Activated CD4-positive, alpha-beta T cell treated with anti-CD3 and anti-CD28 coated beads, Interleukin-2, Interleukin-4, amounts not matched to agents 100 ng/mL and 50 ng/mL, durations not matched to agents 16 hours and 8 hours (primary cell): ENCODE data around the gene ZC2HC1B.
"Not testable (repeated sequence)": the region's sequence is repeated elsewhere in the genome, so short reads cannot be mapped to it uniquely, and the experiment has no call there.

Experiments used
- DNase-seq: peaks from one replicate; pipeline ENCODE4 v3.0.0-alpha.2; 2020; ENCODE audit warnings: low spot score

ZC2HC1B gene

GRCh38 chr6:143864234-143864633, at the start of gene ZC2HC1B:
TSS of gene ZC2HC1B (plus strand) at chr6:143864474. CDS start at chr6:143864540, 66 bp downstream.
- DNase-seq: no peak

- DNase-seq: no peak
These were observed 46.7 kb upstream of the ZC2HC1B start for GRCh38 chr6:143817621-143818020.

- no peak for DNase-seq
These were observed 42.9 kb upstream of the ZC2HC1B start for GRCh38 chr6:143821359-143821758.

GRCh38 chr6:143822584-143823024, 41.7 kb upstream of the ZC2HC1B start:
- no peak for DNase-seq

- DNase-seq: no peak
These were observed 40.7 kb upstream of the ZC2HC1B start for GRCh38 chr6:143823548-143823947.

GRCh38 chr6:143828572-143828971, 35.7 kb upstream of the ZC2HC1B start:
- DNase-seq: no peak

- no peak for DNase-seq
These were observed 28.1 kb upstream of the ZC2HC1B start for GRCh38 chr6:143836150-143836549.

- no peak for DNase-seq
These were observed 25.9 kb upstream of the ZC2HC1B start for GRCh38 chr6:143838395-143838794.

- no peak for DNase-seq
These were observed 25.1 kb upstream of the ZC2HC1B start for GRCh38 chr6:143839196-143839595.

GRCh38 chr6:143840595-143841265, 23.5 kb upstream of the ZC2HC1B start:
- DNase-seq: no peak

GRCh38 chr6:143842461-143842901, 21.8 kb upstream of the ZC2HC1B start:
- no peak for DNase-seq

- peak; percentile 95 for DNase-seq
These were observed 21.2 kb upstream of the ZC2HC1B start, which contains the start of gene LTV1 for GRCh38 chr6:143842902-143843676. TSS of gene LTV1 (plus strand) at chr6:143843338. CDS start at chr6:143843478, 140 bp downstream.

- DNase-seq: no peak
These were observed 20.6 kb upstream of the ZC2HC1B start for GRCh38 chr6:143843677-143843999.

GRCh38 chr6:143844006-143844405, 20.3 kb upstream of the ZC2HC1B start:
- no peak for DNase-seq

- DNase-seq: no peak
These were observed 19.2 kb upstream of the ZC2HC1B start for GRCh38 chr6:143845033-143845432.

- not testable (repeated sequence) for DNase-seq
These were observed 12.6 kb upstream of the ZC2HC1B start for GRCh38 chr6:143851706-143852105.

GRCh38 chr6:143855057-143855456, 9.2 kb upstream of the ZC2HC1B start:
- not testable (repeated sequence) for DNase-seq

- DNase-seq: not testable (repeated sequence)
These were observed 7.5 kb upstream of the ZC2HC1B start for GRCh38 chr6:143856762-143857161.

- DNase-seq: no peak
These were observed 6.6 kb upstream of the ZC2HC1B start for GRCh38 chr6:143857651-143858050.

- DNase-seq: no peak
These were observed 4.2 kb upstream of the ZC2HC1B start for GRCh38 chr6:143859891-143860660.

- no peak for DNase-seq
These were observed 503 bp upstream of the ZC2HC1B start for GRCh38 chr6:143863771-143864170.

- no peak for DNase-seq
These were observed 3.0 kb downstream of the ZC2HC1B start for GRCh38 chr6:143867236-143867635.

- not testable (repeated sequence) for DNase-seq
These were observed 4.5 kb downstream of the ZC2HC1B start for GRCh38 chr6:143868808-143869207.
